ENCODE results near the gene MED12L. TPM values are rescaled to one million over a fixed set of nuclear protein-coding genes. Genes with fewer than 3 reads are reported as not detected.

MED12L gene
- total and polyA plus RNA-seq, 9 of the 15 experiments (the other 6 are each of a cell fraction or from before 2014, with no cell fraction given): not detected

GRCh38 chr3:151404316-151404715, 318.9 kb downstream of the MED12L start:
- intact Hi-C loops (cut with micrococcal nuclease) (no loop called here), in situ Hi-C loops (cut with MboI) (no loop called here)
- Histone ChIP-seq H4K20me1 (replicated peaks; ENCODE audit: control insufficient read depth, insufficient read depth, low read length) (no peaks in the 10 kb centered on the region), H3K4me1 (replicated peaks in 1 of 2; ENCODE audit: control insufficient read depth in 2 of 2, insufficient read depth in 2 of 2, low read length in 2 of 2) (no peaks in the 10 kb centered on the region), H3K27me3 (ENCODE audit: control insufficient read depth in 2 of 2, insufficient read depth in 2 of 2, low read length in 2 of 2) (peaks cover 0 to 3% of the 10 kb centered on the region in 2 experiments; a peak in 1 of 5 replicates), H3K4me3 (no peak overlapping the region), H3K79me2 (ENCODE audit: control insufficient read depth, insufficient read depth, low read length) (no peaks in the 10 kb centered on the region), H3K36me3 (ENCODE audit: control insufficient read depth, insufficient read depth, low read length) (no peaks in the 10 kb centered on the region), H3K27ac (ENCODE audit: extremely low read depth, low read depth, low read length) (no peak overlapping the region), H3K9me1 (ENCODE audit: control insufficient read depth, insufficient read depth, low read length) (no peaks in the 10 kb centered on the region), H3K9ac (ENCODE audit: insufficient read depth in 1 of 2, low read depth in 2 of 2, low read length in 2 of 2) (no peak overlapping the region), H3K9me3 (replicated peaks; ENCODE audit: control insufficient read depth, insufficient read depth, low read depth, low read length) (no peaks in the 10 kb centered on the region), H3K4me2 (ENCODE audit: insufficient read depth, low read length) (no peak overlapping the region), H2AFZ (ENCODE audit: low read depth, low read length) (no peak overlapping the region)
- no TSS peak for BruUV-seq (replicated peaks)
- 0% methylated on average over 1 of the region's 1 CpG for WGBS (ENCODE audit: insufficient coverage, low coverage, missing lambda C conversion rate)
- CTCF ChIA-PET (ENCODE audit: low intra/inter-chr PET ratio): no interaction called here
- no peak for ATAC-seq
- FAIRE-seq: no peak
- TF ChIP-seq MAFK (IDR thresholded peaks at IDR 0.05; ENCODE audit: low read length) (no peak), GABPA (tag; conservative IDR thresholded peaks at IDR 0.05; ENCODE audit: low read depth) (no peak), HMGN3 (IDR thresholded peaks at IDR 0.05; ENCODE audit: borderline replicate concordance, extremely low read depth, insufficient read length, low read depth, low read length) (no peak), RFX5 (IDR thresholded peaks at IDR 0.05; ENCODE audit: low read depth, low read length) (no peak), WHSC1 (IDR thresholded peaks at IDR 0.05; ENCODE audit: low read length) (no peak), ZFP36 (IDR thresholded peaks at IDR 0.05; ENCODE audit: low read depth, low read length, partially characterized antibody) (no peak), POLR2AphosphoS5 (IDR thresholded peaks at IDR 0.05; ENCODE audit: control insufficient read depth, insufficient read depth, low read depth, low read length) (no peak), PURB (CRISPR knock-in tag; IDR thresholded peaks at IDR 0.05; ENCODE audit: low read depth) (no peak), ARID1B (IDR thresholded peaks at IDR 0.05) (no peak), DPF2 (IDR thresholded peaks at IDR 0.05) (no peak), NBN (IDR thresholded peaks at IDR 0.05; ENCODE audit: low read depth) (no peak), ZNF583 (CRISPR knock-in tag; IDR thresholded peaks at IDR 0.05) (no peak), MTA2 (IDR thresholded peaks at IDR 0.05; ENCODE audit: low read depth) (no peak), EWSR1 (IDR thresholded peaks at IDR 0.05; ENCODE audit: borderline replicate concordance, low read depth, partially characterized antibody) (no peak), ZNF76 (CRISPR knock-in tag; IDR thresholded peaks at IDR 0.05; ENCODE audit: borderline replicate concordance) (no peak), ZNF512 (tag; IDR thresholded peaks at IDR 0.05) (no peak), E2F3 (CRISPR knock-in tag; IDR thresholded peaks at IDR 0.05) (no peak), PHB (CRISPR knock-in tag; IDR thresholded peaks at IDR 0.05) (no peak)
- POLR2A ChIA-PET: no interaction called here
- no peak for DNase-seq (ENCODE audit: extremely low read depth in 1 of 4, low spot score in 3 of 4)

Measured in K562 (cell line).